Ectodermal cell (in vitro differentiated cells): Measurements from ENCODE around the gene ST6GAL1.

Experiments used
- H3K27ac ChIP-seq: 2 replicates; pipeline ENCODE4 v1.7.0; 2013; ENCODE audit warnings: mild to moderate bottlenecking, low read depth, low read length; ENCODE audit not compliant: insufficient read depth, poor library complexity, severe bottlenecking
- H3K27me3 ChIP-seq: 2 replicates; pipeline ENCODE4 v1.7.0; 2013; ENCODE audit warnings: mild to moderate bottlenecking, low read length; ENCODE audit not compliant: insufficient read depth, control insufficient read depth, poor library complexity, severe bottlenecking
- H3K36me3 ChIP-seq: one replicate; pipeline ENCODE4 v1.7.0; 2013; ENCODE audit warnings: low read length; ENCODE audit not compliant: control insufficient read depth, insufficient read depth
- H3K4me1 ChIP-seq: one replicate; pipeline ENCODE4 v1.7.0; 2013; ENCODE audit warnings: low read length; ENCODE audit not compliant: control insufficient read depth, insufficient read depth
- H3K4me3 ChIP-seq: 2 replicates; pipeline ENCODE4 v1.7.0; 2013; ENCODE audit warnings: low read depth, low read length, control low read depth; ENCODE audit not compliant: insufficient read depth
- H3K9me3 ChIP-seq: 2 replicates; pipeline ENCODE4 v1.7.0; 2013; ENCODE audit warnings: mild to moderate bottlenecking, low read length, moderate library complexity; ENCODE audit not compliant: control insufficient read depth
- WGBS, 2 experiments: methylation state at CpG; one replicate each; pipeline ENCODE4 v1.1.7; 2013; ENCODE audit warnings: missing lambda C conversion rate in 2 of 2; 5-methylcytosine and 5-hydroxymethylcytosine counted together

ST6GAL1 gene

DNA sequence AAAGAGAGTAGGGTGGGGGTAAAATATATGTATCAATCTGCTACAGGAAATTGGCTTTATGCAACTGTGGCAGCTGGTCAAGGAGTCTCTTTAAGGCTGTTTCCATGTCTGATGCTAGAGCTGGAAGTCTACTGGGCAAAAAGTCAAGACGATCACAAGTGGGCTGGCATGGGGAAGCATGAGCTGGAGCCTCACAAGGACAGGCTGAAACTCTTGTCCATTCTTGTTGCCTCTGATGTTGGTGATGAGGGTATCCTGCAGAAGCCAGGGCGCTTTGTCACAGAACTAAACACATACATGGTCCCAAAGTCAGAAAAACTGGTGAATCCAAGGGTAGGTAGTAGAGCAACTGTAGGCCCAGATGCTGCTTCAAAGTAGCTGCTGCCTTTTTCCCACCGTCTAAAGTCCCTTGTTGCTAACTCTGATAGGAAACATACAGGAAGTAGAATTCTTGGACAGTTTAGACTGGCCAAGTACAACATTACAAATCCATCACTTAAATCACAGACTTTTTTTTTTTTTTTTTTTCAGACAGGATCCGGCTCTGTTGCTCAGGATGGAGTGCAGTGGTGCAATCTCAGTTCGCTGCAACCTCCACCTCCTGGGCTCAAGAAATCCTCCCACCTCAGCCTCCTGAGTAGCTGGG is 154.8 kb downstream of the ST6GAL1 start:
- no peaks in the 10 kb centered on the region for H3K36me3 ChIP-seq
- H3K4me3 ChIP-seq: no peak overlapping the region
- H3K9me3 ChIP-seq: no peaks in the 10 kb centered on the region
- no peak overlapping the region for H3K27ac ChIP-seq
- no peaks in the 10 kb centered on the region for H3K4me1 ChIP-seq
- 93 to 94% methylated on average over 5 of the region's 5 CpGs for WGBS, 2 experiments
- H3K27me3 ChIP-seq: no peaks in the 10 kb centered on the region

DNA sequence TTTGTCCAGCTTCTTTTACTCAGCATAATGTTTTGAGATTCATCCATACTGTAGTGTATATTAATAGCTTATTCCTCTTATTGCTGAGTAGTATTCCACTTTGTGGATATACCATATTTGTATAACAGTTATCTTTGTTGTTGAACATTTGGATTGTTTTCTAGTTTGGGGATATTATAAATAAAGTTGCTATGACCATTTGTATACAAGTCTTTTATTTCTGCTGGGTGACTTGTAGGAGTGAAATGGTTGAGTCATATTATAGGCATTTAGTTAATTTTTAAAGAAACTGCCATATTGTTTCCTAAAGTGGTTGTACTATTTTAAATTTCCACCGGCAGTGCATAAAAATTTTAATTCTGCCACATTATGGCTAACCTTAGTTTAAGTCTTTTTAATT is 155.6 kb downstream of the ST6GAL1 start:
- no peaks in the 10 kb centered on the region for H3K27me3 ChIP-seq
- H3K4me1 ChIP-seq: no peaks in the 10 kb centered on the region
- WGBS, 2 experiments: 90% methylated on average over 1 of the region's 1 CpG; no CpG with 5 or more reads in 1 of the 2 experiments
- H3K4me3 ChIP-seq: no peak overlapping the region
- H3K9me3 ChIP-seq: no peaks in the 10 kb centered on the region
- H3K36me3 ChIP-seq: no peaks in the 10 kb centered on the region
- H3K27ac ChIP-seq: no peak overlapping the region

DNA sequence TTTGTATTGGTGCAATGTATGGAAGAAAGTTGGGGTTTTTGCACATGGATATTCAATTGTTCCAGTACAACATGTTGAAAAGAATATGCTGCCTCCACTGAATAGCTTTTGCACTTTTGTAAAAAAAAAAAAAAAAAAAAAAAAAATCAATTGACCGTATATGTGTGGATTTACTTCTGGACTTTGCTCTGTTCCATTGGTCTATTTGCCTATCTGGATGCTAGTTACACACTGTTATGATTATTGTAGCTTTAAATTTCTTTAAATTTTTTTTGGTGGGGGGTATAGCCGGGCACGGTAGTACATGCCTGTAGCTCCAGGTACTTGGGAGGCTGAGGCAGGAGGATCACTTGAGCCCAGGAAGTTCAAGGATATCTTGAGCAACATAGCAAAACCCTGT is 156.5 kb downstream of the ST6GAL1 start:
- WGBS, 2 experiments: 96 to 100% methylated on average over 2 to 3 of the region's 3 CpGs
- Histone ChIP-seq H3K9me3 (no peaks in the 10 kb centered on the region), H3K27me3 (no peaks in the 10 kb centered on the region), H3K4me1 (no peaks in the 10 kb centered on the region), H3K27ac (no peak overlapping the region), H3K36me3 (no peaks in the 10 kb centered on the region), H3K4me3 (no peak overlapping the region)

DNA sequence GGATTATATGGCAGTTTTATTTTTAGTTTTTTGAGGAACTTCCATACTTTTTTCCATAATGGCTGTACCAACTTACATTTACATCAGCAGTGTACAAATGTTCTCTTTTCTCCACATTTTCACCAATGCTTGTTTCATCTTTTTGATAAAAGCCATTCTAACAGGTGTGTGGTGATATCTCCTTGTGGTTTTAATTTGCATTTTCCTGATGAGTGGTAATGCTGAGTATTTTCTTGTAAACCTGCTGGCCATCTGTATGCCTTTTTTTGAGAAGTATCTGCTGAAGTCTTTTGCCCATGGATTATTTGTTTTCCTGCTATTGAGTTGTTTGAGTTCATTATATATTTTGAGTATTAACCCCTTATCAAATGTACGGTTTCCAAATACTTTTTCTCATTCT is 158.4 kb downstream of the ST6GAL1 start:
- H3K27me3 ChIP-seq: no peaks in the 10 kb centered on the region
- no peak overlapping the region for H3K4me3 ChIP-seq
- H3K27ac ChIP-seq: no peak overlapping the region
- no peaks in the 10 kb centered on the region for H3K9me3 ChIP-seq
- H3K4me1 ChIP-seq: no peaks in the 10 kb centered on the region
- WGBS, 2 experiments: 80 to 100% methylated on average over 1 of the region's 1 CpG
- no peaks in the 10 kb centered on the region for H3K36me3 ChIP-seq

DNA sequence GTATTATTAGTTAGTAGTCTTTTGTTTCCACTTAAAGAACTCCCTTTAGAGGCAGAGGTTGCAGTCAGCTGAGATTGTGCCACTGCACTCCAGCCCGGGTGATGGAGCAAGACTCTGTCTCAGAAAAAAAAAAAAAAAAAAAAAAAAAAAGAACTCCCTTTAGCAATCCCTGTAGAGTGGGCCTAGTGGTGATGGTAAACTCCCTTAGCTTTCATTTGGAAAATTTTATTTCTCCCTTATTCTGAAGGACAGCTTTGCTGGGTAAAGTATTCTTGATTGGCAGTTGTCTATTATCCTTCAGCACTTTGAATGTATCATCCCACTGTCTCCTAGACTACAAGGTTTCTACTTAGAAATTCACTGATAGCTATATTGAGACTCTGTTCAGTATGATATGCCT is 163.0 kb downstream of the ST6GAL1 start:
- 100% methylated on average over 1 of the region's 1 CpG; no CpG with 5 or more reads in 1 of the 2 experiments for WGBS, 2 experiments
- Histone ChIP-seq H3K27ac (no peak overlapping the region), H3K9me3 (no peaks in the 10 kb centered on the region), H3K36me3 (no peaks in the 10 kb centered on the region), H3K4me3 (no peak overlapping the region), H3K27me3 (no peaks in the 10 kb centered on the region), H3K4me1 (no peaks in the 10 kb centered on the region)

DNA sequence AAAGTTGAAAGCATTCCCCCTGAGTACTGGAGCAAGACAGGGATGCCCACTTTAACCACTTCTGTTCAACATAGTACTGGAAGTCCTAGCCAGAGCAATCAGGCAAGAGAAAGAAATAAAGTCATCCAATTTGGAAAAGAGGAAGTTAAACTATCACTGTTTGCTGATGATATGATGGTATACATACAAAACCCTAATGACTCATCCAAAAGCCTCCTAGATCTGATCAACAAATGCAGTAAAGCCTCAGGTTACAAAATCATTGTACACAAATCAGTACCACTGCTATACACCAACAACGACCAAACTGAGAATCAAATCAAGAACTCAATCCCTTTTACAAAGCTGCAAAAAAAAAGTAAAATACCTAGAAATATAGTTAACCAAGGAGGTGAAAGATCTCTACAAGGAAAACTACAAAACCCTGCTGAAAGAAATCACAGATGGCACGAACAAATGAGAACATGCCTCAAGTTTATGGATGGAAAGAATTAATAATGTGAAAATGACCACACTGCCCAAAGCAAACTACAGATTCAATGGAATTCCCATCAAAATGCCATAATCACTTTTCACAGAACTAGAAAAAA is 168.7 kb downstream of the ST6GAL1 start:
- WGBS, 2 experiments: 94 to 100% methylated on average over 1 to 2 of the region's 2 CpGs
- no peaks in the 10 kb centered on the region for H3K4me1 ChIP-seq
- H3K27me3 ChIP-seq: no peaks in the 10 kb centered on the region
- no peaks in the 10 kb centered on the region for H3K36me3 ChIP-seq
- H3K27ac ChIP-seq: no peak overlapping the region
- no peaks in the 10 kb centered on the region for H3K9me3 ChIP-seq
- no peak overlapping the region for H3K4me3 ChIP-seq

DNA sequence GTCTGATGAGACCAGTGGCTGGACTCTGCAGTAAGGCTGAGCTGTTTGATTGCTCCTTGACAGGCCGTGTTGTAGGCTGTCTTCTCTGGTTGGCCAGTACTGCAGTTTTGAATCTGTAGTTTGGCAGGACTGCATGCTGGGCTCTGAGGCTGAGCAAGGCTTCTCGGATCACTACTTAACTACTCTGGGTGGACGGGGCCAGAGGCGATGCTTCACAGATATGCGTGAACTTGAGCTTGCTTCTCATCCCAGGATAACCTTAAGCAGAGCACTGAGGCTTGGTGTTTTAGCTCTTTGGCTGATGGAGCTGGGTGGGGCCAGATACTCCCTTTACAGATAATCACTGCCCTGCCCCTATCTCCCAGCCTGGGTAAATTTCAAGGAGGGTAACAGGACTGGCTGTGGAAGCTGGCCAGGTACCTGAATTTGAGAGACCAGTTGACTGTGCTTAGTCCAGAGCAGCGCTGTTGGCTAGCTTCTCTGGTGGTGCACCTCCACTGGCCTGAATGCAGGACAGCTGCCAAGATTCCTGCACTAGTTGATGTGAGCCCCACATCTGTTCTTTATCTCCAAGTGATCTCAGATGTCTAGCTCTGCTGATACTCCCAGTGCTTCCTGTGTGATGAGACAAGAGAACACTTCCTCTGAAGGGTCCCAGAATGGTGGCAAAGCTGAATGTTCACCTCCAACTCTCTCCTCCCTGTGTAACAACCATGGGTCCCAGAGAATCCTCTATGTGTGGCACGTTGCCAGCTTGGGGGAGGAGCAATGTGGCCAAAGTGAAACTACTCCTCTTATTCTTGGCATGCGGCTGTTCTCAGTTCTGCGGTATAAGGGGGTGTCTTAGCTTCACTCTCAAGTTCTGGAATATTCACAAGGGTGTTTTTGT is 171.1 kb downstream of the ST6GAL1 start:
- 82 to 85% methylated on average over 9 of the region's 9 CpGs for WGBS, 2 experiments
- H3K4me3 ChIP-seq: no peak overlapping the region
- no peaks in the 10 kb centered on the region for H3K4me1 ChIP-seq
- no peaks in the 10 kb centered on the region for H3K36me3 ChIP-seq
- H3K9me3 ChIP-seq: no peaks in the 10 kb centered on the region
- H3K27ac ChIP-seq: no peak overlapping the region
- H3K27me3 ChIP-seq: no peaks in the 10 kb centered on the region

DNA sequence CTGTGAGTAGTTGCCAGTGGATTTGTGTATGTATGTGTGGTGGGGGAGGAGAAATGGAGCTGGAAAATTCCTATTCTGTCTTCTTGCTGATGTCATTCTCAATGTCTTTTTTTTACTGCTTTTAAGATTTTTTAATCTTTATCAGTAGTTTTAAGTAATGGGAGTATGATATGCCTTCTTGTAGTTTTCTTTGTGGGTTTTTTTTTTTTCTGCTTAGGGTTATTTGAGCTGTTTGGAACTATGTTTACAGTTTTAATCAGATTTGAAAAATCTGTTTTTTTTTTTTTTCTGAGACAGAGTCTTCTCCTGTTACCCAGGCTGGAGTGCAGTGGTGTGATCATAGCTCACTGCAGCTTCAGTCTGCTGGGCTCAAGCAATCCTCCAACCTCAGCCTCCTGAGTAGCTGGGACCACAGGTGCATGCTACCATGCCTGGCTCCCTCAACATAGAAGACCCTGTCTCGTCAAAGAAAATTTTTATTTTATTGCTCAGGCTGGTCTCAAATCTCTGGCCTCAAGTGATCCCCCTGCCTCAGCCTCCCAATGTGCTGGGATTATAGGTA is 171.8 kb downstream of the ST6GAL1 start:
- 77 to 94% methylated on average over 1 of the region's 1 CpG for WGBS, 2 experiments
- H3K27me3 ChIP-seq: no peaks in the 10 kb centered on the region
- no peaks in the 10 kb centered on the region for H3K36me3 ChIP-seq
- no peaks in the 10 kb centered on the region for H3K4me1 ChIP-seq
- no peak overlapping the region for H3K27ac ChIP-seq
- no peak overlapping the region for H3K4me3 ChIP-seq
- no peaks in the 10 kb centered on the region for H3K9me3 ChIP-seq

DNA sequence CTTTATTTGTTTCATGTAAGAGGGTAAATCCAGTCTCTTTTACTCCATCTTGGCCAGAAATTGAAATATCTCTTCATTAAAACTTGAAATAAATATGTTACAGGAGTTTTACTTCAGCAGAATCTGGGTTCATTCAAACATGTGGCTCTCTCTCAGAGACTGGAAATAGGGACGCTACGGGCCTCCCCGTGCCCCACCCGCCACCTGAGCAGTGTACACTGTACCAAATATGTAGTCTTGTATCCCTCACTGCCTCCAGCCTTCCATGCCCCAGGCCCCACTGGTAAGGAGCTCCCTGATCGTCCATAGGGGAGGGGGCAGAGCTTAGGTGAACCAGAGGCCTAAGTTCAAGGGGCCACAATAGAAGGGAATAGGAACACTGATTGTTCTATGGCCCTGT is 172.9 kb downstream of the ST6GAL1 start:
- 92 to 94% methylated on average over 5 of the region's 5 CpGs for WGBS, 2 experiments
- no peaks in the 10 kb centered on the region for H3K4me1 ChIP-seq
- no peaks in the 10 kb centered on the region for H3K27me3 ChIP-seq
- no peak overlapping the region for H3K4me3 ChIP-seq
- H3K9me3 ChIP-seq: no peaks in the 10 kb centered on the region
- no peaks in the 10 kb centered on the region for H3K36me3 ChIP-seq
- H3K27ac ChIP-seq: no peak overlapping the region

DNA sequence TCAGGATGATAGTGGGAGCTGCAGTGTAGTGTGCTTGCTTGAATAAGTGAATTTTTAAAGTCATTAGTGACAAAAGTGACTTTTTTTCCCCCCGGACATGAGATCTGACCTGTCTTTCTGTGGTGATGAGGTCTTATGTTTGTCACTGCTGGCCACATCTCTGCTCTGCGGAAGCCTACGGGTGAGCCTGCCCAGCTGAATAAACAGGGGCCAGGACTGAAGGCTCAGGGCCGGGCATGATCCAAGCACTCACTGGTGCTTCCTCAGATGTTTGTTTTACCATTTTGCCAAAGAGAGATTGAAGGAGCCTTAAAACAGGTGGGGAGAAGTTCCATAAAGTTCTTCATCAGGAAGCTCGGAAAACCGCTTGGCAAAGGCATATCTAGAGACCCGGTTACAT is 174.0 kb downstream of the ST6GAL1 start:
- H3K27ac ChIP-seq: no peak overlapping the region
- WGBS, 2 experiments: 90 to 94% methylated on average over 7 of the region's 7 CpGs
- H3K36me3 ChIP-seq: no peaks in the 10 kb centered on the region
- no peaks in the 10 kb centered on the region for H3K4me1 ChIP-seq
- no peaks in the 10 kb centered on the region for H3K9me3 ChIP-seq
- H3K4me3 ChIP-seq: no peak overlapping the region
- no peaks in the 10 kb centered on the region for H3K27me3 ChIP-seq
